Mononuclear cell (primary cell): ENCODE data around the gene C12orf60. TPM values are rescaled to one million over a fixed set of nuclear protein-coding genes. Genes with fewer than 3 reads are reported as not detected.
"Not testable (repeated sequence)": the region's sequence is repeated elsewhere in the genome, so short reads cannot be mapped to it uniquely, and the experiment has no call there.

ENCODE experiments used
- H3K27me3 ChIP-seq: 2 replicates; pipeline ENCODE4 v1.6.0; 2011; ENCODE audit warnings: low read length, control low read depth; ENCODE audit not compliant: insufficient read depth
- H3K4me1 ChIP-seq: 2 replicates; pipeline ENCODE4 v1.5.1; 2011; ENCODE audit warnings: mild to moderate bottlenecking, low read length, control low read depth; ENCODE audit not compliant: insufficient read depth
- H3K4me3 ChIP-seq: 2 replicates; pipeline ENCODE4 v1.5.1; 2011; ENCODE audit warnings: mild to moderate bottlenecking, low read length, moderate library complexity
- H3K9me3 ChIP-seq: 2 replicates; pipeline ENCODE4 v1.5.1; 2011; ENCODE audit warnings: low read depth, mild to moderate bottlenecking, control low read depth, low read length
- total RNA-seq: library from RNA; depleted of rRNA; stranded (reverse); fragments of >200 nt; gene quantifications from one replicate; pipeline ENCODE4 v1.2.3, GENCODE V29; 2012

C12orf60 gene, protein sequence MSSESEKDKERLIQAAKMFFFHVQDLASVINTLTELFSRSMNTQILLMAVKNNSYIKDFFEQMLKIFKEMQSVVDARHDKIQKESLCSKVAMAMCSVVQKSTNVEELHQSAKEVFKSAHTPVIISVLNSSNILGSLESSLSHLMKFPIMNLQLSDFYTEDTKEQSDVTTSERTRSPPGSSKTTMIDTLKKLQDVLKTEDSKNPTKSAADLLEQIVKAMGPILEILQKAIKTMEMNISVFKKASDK
- 0.10 TPM for total RNA-seq

DNA sequence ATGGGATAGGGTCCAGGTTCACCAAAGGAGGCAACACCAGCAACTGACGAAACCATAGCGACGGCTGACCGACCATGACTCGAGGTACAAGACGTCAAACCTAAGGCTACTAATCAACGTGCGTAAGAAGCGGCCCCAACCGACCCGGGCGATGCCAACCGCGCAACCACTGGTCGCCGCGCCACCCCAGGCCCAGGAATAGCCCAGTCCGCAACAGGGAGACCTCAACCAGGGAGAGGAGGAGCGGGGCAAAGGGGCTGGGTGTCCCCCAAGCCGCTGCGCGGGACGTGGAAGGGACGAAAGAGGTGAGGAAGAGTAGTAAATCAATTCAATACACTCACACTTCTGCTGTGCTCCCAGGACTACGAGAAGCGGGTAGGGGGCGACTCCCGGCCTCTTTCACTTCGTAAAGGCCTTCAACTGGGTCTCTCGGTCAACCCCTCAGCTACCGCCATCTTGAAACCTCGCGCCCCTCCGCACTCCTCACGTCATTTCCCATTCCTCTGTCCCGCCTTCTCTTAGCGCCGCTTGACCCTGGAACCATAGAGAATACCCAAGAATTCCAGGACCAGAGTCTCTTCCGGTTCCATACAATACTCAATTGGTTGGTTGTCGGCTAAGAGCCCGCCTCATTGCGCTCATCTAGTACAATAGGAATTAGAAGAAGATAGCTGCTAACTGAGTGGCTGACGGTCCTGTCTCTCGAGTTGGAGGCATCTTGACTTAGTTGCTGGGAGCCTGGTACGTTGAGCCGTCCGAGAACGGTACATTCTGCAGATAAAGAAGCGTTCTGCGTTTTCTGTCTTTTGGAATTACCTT is at the start of gene C12orf60, which contains the start of gene WBP11:
Gene C12orf60, plus strand, starts transcription at position 660 of the 819 bp plus-strand sequence. CDS start 19,266 bp downstream, outside the sequence.
Gene WBP11, minus strand, starts transcription at position 468 of the 819 bp plus-strand sequence. CDS start 2,095 bp downstream, outside the sequence.
- no peaks in the 10 kb centered on the region for H3K27me3 ChIP-seq
- peaks cover 11% of the 10 kb centered on the region for H3K4me1 ChIP-seq
- peak within 1 kb of the TSS; percentile 79 for H3K4me3 ChIP-seq
- H3K9me3 ChIP-seq, result no peaks in the 10 kb centered on the region

DNA sequence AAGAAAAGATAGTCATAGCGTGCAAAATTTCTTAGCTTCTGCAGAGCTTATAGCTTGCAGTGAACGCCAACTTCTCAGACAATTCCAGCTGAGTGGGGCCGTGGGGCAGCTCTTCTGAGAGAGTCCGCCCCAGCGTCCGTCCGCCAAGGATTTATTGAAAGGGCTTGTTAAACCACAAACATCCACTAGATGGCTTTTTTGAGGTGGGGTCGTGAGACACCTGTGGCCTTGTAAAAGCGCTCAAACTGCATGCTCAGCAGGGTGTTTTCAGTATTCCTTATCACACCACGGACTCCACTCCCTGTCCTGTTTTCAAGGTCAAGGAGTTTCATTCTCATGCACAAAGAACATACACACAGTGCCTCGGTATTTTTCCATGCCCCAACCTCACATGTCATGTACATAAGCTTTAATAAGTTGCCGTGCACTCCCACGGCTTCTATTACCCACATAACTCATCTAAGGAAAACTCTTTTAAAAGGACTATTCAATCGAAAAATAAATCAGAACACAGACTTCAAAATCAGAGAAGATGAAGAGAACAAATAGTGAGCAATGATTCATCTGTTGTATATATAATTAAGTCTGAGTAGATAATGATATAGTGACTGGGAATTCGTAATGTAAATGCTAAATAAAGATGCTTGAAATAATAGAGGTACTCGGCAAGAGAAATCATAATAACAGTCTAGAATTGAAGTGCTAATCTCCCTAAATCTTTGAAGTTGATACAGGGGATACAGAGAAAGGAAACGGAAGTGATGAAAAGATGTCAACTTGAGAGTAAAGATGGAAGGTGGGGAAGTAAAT is 46.9 kb upstream of the C12orf60 start:
- Histone ChIP-seq H3K27me3 (no peaks in the 10 kb centered on the region), H3K4me1 (no peaks in the 10 kb centered on the region), H3K9me3 (peaks cover 4% of the 10 kb centered on the region), H3K4me3 (no peak overlapping the region)

DNA sequence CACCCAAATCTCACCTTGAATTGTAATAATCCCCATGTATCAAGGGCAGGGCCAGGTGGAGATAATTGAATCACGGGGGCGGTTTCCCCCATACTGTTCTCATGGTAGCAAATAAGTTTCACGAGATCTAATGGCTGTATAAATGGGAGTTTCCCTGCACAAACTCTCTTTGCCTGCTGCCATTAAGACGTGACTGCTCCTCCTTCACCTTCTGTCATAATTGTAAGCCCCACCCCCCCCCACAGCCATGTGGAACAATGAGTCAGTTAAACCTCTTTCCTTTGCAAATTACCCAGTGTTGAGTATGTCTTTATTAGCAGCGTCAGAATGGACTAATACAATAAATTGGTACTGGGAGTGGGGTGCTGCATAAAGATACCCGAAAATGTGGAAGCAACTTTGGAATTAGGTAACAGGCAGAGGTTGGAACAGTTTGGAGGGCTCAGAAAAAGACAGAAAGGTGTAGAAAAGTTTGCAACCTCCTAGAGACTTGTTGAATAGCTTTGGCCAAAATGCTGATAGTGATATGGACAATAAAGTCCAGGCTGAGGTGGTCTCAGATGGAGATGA is 43.7 kb upstream of the C12orf60 start:
- H3K4me1 ChIP-seq, H3K9me3 ChIP-seq, H3K4me3 ChIP-seq: not testable (repeated sequence)

DNA sequence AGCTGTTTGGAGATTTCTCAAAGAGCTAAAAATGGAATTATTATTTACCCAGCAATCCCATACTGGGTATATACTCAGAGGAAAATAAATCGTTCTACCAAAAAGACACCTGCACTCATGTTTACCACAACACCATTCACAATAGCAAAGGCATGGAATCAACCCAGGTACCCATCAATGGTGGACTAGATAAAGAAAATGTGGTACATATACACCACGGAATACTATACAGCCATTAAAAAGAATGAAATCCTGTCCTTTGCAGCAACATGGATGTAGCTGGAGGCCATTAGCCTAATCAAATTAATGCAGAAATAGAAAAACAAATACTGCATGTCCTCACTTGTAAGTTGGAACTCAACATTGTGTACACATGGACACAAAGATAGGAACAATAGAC is 38.1 kb upstream of the C12orf60 start:
- no peak overlapping the region for H3K4me3 ChIP-seq
- H3K9me3 ChIP-seq, result no peaks in the 10 kb centered on the region
- H3K27me3 ChIP-seq, result no peaks in the 10 kb centered on the region
- H3K4me1 ChIP-seq, result peaks cover 25% of the 10 kb centered on the region

More for the DNA sequence above, 43.7 kb upstream of the C12orf60 start:
- not testable (repeated sequence) for H3K27me3 ChIP-seq

DNA sequence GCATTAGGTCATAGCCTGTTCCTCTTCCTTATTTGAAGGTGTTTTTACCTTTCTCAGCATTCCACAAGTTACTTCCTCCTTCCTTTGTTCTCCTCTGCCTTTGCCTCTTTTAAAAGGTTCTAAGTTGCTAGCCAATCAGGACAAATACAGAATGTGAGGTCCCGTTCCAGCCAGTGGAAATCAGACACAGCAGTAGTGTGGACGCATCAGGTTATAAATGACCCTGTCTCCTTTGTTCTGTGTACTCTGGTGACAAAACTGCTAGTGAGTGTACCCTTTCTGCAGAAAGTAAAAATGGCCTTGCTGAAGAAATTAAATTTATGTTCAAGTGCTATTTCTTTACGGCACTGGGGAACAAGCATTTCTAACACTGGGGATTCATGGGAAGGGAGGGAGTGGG is 37.5 kb upstream of the C12orf60 start:
- peaks cover 25% of the 10 kb centered on the region for H3K4me1 ChIP-seq
- not testable (repeated sequence) for H3K27me3 ChIP-seq, H3K4me3 ChIP-seq, H3K9me3 ChIP-seq

DNA sequence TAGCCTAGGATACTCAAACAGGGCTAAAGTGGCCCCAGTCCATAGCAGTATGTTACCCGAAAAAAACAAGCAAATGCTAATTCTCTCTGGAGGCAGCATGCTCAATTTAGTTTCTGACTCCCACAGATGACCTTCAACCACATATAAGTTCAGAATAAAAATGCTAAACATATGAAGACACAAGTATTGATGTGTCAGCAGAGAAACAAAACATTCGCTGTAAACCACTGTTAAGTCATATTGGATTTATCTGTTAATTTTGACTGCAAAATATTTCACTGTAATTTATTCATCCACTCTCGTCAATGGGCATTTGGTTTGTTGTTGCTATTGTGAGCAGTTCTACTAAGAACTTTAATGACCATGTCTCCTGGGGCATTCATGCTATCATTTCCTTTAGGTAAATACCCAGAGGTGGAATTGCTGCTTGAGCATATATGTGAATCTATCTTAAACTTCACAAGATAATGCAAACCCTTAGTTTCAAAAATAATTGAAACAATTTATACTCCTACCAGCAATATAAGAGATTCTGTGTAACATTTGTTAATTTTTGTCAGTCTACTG is 36.7 kb upstream of the C12orf60 start:
- Histone ChIP-seq H3K4me1 (peaks cover 26% of the 10 kb centered on the region), H3K9me3 (no peaks in the 10 kb centered on the region), H3K4me3 (no peak overlapping the region), H3K27me3 (no peaks in the 10 kb centered on the region)

DNA sequence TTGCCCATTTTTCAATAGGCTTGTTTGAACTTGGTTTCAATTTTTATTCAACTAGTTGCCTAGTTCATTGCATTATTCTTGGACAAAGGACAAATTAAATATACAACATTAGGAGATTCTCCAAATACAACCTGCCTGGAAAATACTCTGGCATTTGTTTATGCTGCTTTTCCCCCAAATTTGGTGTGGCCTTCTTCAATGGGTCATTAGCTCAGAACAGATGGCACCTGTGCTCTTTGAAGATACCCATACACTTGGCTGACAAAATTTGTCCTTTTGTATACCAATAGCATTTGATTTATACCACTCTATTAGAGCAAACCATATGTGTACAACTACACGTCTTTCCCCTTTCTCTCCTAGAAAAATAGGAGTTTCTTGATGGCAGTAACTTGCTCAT is 35.9 kb upstream of the C12orf60 start:
- Histone ChIP-seq H3K4me3 (no peak overlapping the region), H3K9me3 (no peaks in the 10 kb centered on the region)

DNA sequence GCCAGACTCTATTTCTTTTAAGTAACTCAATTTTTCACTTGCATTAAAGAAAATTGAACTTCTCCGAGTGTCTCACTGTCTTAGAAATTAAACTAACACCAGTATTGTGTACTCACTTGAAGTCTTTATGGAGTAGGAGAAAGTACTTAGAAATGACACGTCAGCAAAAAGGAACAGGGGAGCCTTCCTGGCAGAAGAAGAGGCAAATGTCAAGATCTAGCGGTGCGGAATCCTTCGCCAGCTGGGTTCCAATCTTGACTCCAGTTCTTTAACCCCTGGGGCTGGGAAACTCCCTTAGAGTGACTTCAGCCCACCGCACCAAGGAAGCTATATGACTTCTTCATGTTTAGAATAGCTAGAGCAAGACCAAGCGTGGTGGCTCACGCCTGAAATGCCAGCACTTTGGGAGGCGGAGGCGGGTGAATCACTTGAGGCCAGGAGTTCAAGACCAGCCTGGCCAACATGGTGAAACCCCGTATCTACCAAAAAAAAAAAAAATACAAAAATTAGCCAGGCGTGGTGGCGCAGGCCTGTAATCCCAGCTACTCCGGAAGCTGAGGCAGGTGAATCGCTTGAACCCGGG is 34.6 kb upstream of the C12orf60 start:
- H3K4me3 ChIP-seq, result peak overlapping the region; percentile 89
- no peaks in the 10 kb centered on the region for H3K9me3 ChIP-seq
- peaks cover 38% of the 10 kb centered on the region for H3K4me1 ChIP-seq
- no peaks in the 10 kb centered on the region for H3K27me3 ChIP-seq

More for the DNA sequence above, 35.9 kb upstream of the C12orf60 start:
- H3K27me3 ChIP-seq, result no peaks in the 10 kb centered on the region
- peaks cover 32% of the 10 kb centered on the region for H3K4me1 ChIP-seq

DNA sequence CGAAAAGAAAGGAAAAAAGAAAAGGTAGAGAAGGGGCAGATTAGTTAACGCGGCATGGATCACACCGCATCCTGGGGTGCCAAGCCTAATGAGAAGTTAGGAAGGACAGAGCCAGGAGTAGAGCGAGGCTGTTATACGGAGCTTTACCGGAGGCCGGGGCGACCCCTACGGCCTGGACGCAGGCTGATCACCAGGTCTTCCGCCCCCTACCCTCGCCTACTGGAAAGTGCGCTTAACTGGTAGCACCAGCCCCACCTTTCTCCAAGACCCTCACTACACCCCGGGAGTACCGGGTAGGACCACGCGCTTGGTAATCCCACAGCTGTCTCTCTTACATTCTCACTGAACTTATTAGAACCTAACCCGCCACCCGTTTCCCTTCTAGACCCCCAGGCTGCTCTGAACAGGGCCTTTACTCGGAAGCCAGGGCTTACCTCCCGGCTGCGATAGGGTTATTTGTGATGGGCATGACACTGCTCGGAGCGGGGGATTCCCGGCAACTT is 34.0 kb upstream of the C12orf60 start:
- H3K4me1 ChIP-seq, result peaks cover 38% of the 10 kb centered on the region
- peak overlapping the region; percentile 89 for H3K4me3 ChIP-seq
- H3K9me3 ChIP-seq, result no peaks in the 10 kb centered on the region

DNA sequence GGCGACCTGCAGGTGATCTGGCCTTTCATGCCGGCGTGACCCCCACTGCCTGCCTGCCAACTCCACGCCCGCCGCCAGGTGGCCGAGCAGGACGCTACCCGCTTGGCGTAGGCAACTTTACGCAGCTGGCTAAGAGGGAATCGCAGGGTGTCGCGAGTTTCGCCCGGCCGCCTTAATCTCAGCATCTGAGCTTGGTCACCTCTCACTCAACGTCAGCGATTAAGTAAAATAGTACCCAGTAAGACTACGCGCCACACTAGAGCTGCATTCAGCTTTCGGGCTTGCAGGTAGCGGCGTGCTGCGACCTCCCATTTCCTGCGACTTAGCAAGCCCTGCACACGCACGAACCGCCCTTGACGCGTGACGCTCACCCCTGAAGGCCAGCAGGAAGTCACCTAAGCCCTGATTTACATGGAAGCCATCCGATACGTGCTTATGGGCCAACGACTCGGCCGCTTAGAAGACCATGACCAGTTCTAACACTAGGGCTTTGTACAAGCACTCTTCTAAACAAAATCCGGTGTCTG is 33.4 kb upstream of the C12orf60 start:
- Histone ChIP-seq H3K4me1 (peaks cover 41% of the 10 kb centered on the region), H3K9me3 (no peaks in the 10 kb centered on the region), H3K27me3 (no peaks in the 10 kb centered on the region), H3K4me3 (peak overlapping the region; percentile 89)

More for the DNA sequence above, 34.0 kb upstream of the C12orf60 start:
- no peaks in the 10 kb centered on the region for H3K27me3 ChIP-seq

DNA sequence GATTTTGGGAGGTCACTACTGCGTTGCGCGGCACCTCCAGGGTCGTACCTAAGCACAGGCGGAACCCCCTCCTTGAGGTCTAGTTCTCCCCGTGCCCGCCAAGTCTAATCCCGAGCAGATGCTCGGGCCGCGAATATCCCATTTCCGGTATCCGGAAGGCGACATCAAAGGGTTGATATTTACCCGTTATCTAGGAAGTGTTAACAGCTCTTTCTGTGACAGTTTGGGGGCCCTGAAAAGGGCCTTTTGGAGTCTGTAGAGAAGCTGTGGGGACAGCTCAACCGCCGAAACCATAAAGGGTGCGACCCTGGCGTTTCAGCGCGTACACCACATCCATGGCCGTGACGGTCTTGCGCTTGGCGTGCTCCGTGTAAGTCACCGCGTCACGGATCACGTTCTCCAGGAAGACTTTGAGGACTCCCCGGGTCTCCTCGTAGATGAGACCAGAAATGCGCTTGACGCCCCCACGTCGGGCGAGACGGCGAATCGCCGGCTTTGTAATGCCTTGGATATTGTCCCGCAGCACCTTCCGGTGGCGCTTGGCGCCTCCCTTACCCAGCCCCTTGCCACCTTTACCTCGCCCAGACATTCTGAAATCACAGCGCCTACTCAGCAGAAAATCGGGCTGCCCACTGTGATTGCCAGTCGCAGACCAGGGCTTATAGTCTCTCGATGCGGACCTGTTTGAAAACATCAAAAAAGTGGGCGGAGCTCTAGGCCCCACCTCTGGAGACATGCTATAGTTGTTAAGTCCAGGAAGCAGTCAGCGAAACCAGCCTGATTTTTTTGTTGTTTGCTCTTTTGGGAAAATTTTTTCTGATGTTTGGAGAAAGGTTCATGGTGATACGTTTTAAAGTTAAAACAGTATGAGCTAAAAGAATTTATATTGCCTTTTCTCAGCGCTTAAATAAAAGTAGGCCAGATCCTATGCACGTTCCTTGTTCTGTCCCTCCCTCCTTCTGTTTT is 32.7 kb upstream of the C12orf60 start:
- H3K4me3 ChIP-seq, result peak overlapping the region; percentile 89
- H3K27me3 ChIP-seq, result no peaks in the 10 kb centered on the region
- peaks cover 49% of the 10 kb centered on the region for H3K4me1 ChIP-seq
- no peaks in the 10 kb centered on the region for H3K9me3 ChIP-seq

DNA sequence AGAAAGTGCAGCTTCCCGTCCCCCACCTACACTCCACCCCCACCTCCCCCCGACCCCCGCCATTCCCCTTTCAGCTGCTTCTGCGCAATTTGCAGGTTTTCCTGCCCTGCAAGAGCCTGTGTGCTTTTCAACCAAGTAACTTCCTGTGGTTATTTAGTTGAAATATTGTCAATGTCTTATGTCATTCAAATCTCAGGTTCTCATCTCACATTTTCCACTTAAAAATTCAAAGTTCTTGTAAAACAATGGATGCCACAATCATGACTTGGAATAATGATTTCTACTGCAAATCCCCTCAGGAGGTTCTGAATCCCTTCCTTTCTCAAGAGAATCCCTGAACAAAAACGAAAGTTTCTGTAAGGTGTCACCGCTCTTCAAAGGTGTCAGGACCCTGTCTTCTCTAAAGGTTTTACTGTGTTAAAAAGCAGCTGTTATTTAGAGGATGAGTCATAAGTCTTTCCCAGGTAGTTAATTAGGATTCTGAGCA is 31.8 kb upstream of the C12orf60 start:
- H3K4me1 ChIP-seq, result peaks cover 55% of the 10 kb centered on the region
- no peaks in the 10 kb centered on the region for H3K9me3 ChIP-seq
- peak overlapping the region; percentile 23 for H3K4me3 ChIP-seq
- H3K27me3 ChIP-seq, result no peaks in the 10 kb centered on the region

DNA sequence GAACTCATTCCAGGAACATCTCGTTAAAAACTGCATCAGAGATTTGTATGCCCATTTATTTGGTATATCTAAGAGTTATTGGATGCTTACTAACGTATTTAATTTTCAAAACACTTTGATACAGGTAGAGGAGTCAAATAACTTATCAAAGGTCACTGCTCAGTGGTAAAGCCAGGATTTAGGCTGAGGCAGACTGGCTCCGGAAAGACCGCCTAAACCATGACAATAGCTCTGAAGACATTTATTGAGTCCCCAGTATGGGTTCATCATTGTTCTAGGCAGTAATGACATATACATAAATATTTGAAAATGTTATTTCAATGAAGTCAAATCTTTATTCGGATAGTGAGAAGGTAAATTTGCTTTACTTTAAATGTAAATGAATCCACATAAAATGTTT is 30.5 kb upstream of the C12orf60 start:
- H3K27me3 ChIP-seq, result no peaks in the 10 kb centered on the region
- no peak overlapping the region for H3K4me3 ChIP-seq
- no peaks in the 10 kb centered on the region for H3K9me3 ChIP-seq
- H3K4me1 ChIP-seq, result peaks cover 46% of the 10 kb centered on the region
